ENCODE results near the gene CAMK2B. TPM values are rescaled to one million over a fixed set of nuclear protein-coding genes. Genes with fewer than 3 reads are reported as not detected.
"Not testable (repeated sequence)": the region's sequence is repeated elsewhere in the genome, so short reads cannot be mapped to it uniquely, and the experiment has no call there.

Gene CAMK2B
- polyA plus RNA-seq, 3 donors: 2.9 to 3.6 (median 3.3) TPM

DNA sequence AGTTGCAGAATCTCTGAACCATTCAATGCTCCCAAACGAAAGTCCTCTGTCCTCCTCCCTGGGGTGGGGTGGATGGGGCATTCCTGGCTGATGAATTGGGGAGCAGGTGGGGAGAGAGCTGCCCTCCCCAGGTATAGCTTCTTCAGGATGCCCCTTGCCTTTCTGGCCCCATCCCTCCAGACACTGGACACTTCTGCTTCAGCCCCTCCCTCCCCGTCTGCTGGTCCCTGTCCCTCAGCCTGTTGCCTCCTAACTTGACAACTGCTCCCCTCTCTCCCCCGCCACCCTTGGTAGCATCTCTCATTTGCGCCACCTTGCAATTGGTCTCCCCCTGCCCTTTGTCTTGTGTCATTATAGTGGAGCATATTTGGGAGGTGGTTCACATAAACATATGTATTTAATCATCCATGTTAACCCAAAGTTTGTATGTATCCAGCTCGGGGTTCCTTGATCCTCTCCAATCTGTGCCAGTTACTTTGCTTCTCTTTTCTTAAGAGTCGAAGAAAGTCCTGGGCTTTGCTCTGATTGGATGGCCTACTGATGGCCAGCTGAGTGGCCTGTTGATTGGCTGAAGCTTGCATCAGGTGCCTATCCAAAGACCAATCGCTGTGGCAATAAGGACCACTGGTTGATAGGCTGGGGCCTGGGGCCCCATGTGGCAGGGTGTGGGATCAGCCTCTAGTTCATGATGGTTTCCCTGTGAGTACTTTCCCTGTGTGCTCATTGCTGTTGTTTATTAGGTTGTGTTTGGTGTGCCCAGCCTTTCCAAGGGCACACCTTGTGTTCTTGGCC, 132.2 kb downstream of the CAMK2B start:
- DNase-seq: no peak

DNA sequence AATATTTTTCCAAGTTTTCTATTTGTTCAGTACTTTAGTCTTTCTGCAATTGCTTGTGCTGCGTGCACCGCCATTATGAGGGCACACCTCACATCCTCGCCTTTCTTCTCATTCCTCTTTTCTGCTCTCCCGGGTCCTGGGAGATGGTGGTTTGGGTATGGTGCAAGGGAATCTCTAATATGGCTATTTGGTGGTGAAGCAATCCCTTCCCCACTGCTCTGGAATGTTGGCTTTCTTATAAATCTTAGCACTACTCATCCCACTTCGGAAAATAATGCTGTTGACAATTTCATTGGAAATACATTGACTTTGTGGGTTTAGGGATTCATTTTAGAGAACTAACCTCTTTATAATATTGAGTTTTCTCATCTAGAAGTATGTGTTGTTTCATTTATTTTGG, 134.2 kb downstream of the CAMK2B start:
- DNase-seq: no peak

DNA sequence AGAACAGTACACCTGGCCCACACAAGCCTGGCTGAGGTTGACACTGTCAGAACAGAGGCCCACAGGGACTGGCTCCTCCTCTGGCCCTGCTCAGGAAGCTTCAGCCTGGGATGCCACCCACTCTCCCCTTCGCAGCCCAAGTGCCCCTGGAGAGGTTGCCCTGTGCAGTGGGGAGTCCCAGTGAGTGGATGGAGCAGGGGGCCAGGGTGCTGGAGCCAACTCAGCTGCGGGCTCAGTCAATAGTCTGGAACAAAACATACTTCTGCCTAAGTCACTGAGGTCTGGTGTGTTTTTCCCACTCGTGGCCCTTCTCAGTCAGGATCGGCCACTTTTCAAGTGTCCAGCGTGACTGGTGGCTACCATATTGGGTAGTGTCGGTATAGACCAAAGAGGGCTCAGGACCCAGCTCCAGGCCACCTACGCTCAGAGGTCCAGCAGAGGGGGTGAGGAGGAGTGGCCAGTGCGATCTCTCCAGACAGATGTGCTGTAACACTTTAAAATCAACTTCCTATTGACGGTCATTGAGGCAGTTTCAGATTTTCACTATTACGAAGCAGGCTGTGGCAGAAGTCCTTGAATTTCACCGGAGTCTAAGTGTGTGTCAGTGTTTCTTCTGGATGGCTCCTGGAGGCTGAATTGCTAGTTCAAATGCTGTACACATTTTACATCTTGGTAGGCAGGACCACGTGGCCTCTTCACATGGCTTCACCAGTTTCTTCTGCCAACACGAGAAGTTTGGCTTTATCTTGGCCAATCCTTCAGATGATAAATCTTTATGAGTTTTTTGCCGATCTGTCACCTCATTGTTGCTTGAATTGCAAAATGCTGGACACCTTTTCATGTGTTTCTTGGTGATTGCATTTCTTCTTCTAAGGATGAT, 135.2 kb downstream of the CAMK2B start:
- no peak for DNase-seq

DNA sequence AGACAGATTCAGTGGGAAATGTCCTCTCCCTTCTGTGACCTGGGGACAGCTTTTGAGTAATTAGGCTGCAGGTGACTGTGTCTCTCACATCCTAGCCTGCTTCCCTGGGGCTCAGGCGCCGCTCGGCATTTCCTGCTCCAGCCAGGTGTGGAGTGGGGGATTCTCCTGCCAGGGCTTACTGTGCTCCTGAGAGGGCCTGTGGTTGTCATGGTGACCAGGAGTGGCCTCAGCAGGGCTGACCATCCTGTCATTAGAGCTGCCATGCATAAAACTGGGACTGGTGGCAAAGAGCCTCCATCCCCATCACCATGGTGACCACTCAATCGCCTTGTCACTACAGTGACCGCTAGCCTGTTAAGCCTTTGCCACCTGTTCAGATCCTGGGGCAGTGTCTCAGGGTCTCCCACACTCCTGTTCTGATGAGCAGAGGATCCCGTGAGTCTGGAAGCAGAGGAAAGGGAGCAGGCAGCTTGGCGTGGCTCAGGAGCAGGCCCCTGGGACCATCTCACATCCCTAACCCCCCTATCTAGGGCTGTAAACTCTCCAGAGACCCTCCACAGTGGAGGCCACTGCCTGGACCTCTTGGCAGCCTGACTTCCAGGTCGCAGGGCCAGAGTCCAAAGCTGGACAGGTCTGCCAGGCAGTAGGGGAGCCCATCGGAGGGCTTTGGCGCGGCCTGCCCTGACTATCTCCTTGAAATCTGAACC, 136.0 kb downstream of the CAMK2B start, which contains the start of gene GCK:
Gene GCK (minus strand): TSS at position 154 of the 707 bp plus-strand sequence. CDS start 486 bp downstream, outside the sequence.
- peak; percentile 66 for DNase-seq

DNA sequence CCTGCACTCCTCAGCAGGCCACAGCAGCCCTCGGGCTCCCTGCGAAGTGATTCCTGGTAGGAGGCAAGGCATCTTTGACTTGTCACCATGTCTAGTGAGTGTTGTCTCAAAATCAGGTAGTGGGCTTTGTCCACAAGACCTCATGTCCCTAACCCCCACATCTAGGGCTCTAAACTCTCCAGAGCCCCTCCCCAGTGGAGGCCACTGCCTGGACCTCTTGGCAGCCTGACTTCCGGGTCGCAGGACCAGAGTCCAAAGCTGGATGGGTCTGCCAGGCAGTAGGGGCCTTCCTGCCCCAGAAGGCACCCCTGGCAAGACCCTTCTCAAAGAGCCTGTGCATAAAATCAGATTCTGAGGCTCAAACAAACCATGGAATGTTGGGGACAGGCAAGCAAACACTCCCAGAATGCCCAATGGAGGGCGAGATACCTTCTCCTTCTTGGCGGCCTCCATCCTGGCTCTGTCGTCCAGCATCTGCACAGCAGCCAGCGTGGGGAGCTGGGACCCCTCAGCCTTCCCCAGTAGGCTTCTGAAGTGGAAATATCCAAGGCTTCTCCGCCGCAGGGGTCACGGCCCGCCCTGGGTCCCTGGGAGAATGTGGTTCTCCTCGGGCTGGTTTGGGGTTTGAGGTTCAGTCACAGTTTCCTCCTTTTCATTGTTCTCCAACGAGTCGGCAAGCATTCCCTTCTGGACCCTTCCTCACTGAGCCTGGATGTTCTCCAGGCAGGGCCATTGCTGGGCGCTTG, 136.7 kb downstream of the CAMK2B start:
- DNase-seq: no peak

DNA sequence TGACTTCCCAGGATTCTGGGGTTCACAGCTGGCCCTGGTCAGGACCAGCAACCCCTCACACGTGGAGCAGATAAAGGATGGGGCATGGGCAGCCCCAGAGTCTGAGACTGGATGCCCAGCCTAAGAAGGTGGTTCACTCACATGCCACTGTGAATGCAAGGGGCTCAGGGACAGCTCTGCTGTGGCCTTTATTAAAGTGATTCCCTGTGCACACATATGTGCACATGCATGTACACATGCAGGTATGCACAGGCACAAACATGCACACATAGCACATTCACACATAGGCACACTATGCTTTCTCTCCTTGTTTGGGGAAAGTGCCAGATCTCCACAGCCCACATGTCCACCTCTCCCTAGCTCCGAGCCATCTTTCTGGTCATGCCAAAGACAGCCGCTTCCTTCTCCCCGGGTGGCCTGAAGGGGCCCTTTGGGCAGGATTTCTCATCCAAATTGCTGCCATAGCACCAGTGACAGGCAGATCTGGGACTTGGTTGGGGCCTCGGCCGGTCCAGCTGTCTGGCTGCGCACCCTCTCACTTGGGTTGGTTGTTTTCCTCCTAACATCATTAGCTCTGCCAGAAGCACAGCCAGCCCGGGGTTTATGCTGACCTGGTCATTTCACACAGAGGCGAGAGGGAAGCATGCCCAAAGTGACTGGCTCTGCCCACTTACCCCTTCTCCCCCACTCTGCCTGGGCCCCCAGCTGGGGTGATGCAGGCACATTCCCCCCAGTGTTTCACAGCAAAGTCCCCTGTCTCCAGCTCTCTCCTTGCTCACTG, 137.6 kb downstream of the CAMK2B start:
- no peak for DNase-seq

DNA sequence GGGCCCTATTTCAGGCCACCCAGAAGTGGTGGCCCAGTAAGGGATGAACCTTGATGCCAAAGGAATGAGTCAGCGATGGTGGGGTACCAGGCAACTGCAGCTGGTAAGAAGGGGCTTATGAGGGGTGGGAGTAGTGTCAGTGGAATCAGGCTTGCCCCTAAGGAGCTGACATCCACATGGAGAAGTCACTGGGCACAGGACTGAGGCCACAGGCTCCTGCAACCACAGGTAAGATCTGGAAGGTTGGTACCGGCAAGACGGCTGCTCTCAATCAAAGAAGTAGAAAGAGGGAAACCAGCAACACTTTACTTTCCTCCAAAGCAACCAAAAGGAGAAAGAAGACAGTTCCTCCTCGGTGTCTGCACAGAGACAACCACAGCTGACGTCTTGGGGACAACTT, 138.7 kb downstream of the CAMK2B start:
- DNase-seq: no peak

DNA sequence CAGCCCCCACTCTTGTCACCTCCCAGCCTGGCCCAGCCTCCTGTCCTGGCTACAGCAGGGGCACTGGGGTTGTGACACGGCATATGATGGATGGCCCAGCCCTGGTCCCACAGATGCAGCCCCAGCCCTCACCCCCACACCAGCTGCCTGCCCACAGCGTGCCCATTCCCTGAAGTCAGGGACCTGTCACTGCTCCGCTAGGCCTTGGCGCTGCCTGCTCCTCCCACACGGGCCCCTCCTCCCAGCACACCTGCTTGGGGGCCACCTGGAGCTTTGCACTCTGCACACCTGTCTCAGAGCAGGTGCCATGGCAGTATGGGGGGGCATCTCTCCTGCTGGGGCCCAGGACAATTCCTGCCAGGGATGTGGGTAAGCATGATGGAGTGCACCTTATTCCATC, 139.7 kb downstream of the CAMK2B start:
- no peak for DNase-seq

DNA sequence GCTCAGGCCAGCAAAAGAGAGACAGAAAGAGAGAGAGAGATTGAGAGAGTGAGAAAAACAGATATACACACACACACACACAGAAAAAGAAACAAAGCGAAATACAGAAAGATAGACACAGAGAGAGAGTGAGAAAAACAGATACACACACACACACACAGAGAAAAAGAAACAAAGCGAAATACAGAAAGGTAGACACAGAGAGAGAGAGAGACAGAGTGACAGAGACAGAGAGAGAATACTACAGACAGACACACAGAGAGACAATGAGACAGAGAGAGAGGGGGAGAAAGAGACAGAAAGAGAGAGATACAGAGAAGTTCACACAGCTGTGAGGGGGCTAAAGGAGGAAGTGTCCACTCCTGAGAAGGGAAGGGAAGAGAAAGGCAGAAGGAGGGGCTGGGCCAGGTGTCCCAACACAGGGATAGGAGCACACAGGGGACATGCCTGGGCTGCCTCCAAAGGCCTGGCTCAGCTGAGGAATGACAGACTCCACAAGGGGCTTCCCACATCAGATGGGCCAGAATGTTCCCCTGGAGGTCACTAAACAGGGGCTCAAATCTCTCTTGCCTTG, 140.4 kb downstream of the CAMK2B start:
- DNase-seq: no peak

DNA sequence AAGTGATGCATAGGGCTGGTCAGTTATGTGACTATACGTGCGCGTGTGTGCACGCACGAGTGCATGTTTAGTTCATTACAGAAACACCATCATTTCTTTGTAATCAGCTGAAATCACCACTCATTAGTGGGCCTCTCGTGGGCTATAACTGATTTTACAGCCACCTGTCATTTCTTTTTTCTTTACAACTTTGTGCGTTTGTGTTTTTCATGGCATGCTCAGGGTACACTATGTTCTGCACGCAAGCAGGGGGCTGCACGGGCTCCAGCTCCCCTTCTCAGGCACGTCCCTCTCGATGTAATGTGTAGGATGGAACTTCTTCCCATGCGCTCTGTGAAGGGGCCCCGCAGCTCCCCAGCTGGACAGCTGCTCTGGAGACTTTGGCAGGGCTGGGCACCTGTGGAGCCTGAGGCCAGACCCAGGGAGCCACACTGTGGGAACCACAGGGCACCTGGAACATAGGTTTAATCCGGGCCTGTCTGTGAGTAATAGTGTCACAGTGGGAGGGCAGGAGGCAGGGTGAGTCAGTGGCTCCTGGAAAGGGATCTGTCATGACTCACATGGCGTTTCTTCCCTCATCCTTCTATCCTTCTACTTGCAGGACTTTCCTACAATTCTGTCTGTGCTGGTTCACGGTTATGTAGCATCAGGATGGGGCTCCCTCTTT, 141.1 kb downstream of the CAMK2B start:
- no peak for DNase-seq

DNA sequence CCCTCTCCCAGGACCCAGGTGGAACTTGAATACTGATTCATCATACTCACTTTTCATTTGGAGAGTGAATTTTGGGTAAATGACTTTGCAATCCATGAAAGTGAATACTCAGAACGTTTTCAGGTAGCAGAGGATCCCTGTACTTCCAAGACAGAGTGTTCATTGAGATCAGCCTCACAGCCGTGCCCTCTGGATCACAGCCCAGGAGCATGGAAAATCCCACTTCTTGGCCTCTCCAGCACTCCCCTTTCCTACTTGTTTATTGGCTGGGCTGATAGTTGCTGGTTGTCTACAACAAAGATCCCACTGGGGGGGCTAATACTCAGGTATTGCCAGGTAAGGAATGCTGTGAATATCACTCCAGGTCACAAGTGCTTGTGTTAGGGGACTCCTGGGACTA, 142.0 kb downstream of the CAMK2B start:
- no peak for DNase-seq

DNA sequence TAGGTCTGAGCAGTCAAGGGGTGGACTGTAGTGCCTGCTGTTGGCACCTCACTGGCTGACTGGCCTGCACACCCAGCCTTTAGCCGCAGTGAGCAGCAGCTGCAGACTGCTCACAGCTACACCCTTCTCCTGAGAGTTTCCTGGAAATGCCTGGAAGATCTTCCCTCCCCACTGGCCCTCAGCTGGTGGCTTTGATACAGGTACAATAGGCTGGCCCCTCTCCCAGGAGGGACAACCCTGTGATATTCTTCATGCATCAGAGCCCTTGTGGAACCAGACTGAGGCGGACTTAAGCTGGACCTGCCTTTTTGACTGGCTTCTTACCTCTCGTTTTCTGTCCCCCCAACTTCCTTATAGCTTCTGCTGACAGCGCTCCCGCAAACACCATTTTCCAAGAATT, 142.6 kb downstream of the CAMK2B start:
- DNase-seq: no peak

DNA sequence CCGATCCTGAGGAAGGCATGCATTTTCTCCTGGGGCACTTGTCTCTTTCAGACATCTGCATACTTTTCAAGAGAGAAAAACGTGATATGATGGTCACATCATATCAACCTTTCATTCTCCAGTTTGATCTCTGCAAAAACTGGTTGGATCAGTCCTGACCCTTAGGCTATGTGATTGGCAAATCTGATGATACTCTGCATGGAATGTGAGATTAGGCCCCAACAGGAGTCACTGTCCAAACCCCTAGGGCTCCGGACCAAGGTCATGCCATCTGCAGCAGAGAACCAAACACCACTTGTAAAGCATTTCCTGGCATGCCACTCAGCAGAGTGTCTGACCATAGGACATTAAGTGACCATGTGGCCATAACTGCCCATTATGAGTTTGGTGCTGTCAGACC, 144.8 kb downstream of the CAMK2B start:
- DNase-seq: no peak

DNA sequence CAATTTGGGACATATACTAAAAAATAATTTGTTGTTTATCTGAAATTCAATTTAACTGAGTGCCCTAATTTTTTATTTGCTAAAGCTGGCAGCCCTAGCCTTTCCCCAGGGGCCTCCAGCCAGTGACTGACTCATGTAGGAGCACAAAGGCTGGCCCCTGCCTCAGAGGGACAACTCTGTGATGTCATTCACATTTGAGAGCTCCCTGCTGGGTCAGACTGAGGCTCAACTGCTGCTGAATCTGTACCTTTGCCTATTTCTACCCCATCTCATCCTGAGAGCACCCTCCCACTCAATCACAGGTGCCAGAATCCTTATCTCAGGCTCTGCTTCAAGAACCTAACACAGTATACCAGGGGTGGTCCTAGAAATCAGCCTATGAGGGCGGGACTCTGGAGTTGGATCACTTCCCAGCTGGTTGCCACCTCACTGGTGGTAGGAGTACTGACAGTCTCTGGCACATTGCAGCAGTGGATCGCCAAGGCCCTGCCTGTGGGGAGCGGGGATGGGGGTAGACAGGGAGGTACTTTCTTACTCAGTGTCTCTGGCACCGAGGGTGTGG, 147.7 kb downstream of the CAMK2B start:
- DNase-seq: no peak

DNA sequence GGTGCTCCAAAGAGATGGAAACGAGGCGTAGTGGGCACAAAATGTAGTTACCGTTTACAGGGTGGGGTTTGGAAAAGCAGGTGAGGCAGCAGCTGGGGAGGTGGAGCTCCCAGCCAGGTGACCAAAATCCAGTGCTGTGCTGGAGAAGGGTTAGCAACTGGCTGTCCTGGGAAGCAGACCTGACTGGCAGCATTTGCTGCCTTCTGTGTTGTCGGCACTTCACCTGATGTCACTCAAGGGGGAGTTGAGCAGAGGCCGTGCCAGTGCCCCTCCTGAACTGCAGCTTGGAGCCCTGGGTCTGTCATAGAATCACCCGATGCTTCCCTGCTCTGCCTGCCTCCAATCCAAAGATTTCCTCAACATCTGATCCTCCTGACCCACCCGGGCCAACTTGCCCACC, 148.9 kb downstream of the CAMK2B start:
- no peak for DNase-seq

DNA sequence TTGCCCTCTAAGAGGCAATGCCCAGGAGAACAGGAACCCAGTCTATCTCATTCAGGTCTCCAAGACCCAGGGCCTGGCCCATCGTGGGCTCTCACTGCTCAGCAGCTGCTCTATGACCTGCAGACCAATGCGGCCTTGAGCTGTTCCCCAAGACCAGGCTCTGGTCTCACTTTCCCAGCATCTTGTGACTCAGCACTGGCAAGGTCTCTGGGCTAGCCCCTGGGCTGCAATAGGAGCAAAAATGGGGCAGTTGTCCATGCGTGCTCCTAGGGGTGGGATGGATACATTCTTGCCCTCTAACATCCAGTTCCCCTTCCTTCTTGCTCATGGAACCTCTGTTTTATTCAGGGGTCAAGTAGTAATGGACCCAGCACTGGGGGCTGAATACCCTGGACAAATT, 149.7 kb downstream of the CAMK2B start:
- DNase-seq: no peak

DNA sequence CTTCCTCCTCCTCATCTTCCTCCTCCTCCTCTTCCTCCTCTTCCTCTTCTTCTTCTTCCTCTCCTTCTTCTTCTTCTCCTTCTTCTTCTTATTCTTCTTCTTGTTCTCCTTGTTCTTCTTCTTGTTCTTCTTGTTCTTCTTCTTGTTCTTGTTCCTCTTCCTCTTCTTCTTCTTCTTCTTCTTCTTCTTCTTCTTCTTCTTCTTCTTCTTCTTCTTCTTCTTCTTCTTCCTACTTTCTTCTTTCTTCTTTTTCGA, 150.8 kb downstream of the CAMK2B start:
- DNase-seq: not testable (repeated sequence)

DNA sequence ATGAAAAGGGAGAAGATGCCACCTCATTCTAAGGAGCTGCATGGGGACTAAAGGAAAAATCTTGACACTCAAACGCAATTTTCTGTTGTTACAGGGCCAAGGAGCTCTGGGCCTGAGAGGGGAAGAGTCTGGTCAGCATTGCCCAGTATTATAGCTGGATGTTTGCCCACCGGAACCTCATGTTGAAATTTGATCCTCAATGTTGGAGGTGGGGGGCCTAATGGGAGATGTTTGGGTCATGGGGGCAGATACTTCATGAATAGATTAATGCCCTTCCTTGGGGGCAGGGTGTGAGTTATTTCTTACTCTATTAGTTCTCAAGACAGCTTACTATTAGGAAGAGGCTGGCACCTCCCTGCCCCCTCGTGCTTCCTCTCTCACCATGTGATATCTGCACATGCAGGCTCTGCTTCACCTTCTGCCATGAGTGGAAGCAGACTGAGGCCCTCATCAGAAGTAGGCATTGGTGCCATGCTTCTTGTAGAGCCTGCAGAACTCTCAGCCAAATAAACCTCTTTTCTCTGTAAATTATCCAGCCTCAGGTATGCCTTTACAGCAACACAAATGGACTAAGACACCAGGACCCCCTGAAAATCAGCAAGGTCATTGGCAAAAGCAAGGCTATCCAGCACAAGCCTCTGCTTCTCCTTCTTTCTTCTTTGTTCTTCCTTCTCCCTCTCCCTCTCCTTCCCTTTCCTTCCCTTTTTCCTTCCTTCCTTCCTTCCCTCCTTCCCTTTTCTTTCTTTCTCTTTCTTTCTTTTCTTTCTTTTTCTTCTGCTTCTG, 151.3 kb downstream of the CAMK2B start:
- DNase-seq: no peak

DNA sequence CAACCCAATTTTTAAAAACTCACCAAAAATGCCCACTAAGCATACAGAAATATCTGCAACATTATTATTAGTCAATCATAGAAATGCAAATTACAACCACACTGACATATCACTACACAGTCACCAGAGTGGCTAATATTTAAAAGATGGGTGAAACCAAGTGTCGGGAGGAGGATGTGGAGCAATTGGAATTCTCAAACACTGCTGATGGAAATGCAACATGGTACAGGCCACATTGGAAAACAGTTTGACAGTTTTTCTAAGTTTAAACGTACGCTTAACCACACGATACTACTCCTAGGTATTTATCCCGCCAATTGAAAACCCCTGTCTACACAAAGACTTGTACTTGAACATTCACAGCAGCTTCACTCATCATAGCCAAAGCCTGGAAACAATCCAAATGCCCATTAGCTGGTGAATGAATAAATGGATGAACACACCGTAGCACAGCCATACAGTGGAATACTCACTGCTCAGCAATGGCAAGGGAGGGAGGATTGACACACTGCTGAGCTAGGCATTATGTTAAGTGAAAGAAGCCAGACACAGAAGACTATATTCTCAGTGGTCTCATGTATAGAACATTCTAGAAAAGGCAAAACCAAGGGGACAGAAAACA, 152.5 kb downstream of the CAMK2B start:
- DNase-seq: no peak

Measured in renal pelvis (tissue), 4 donors.